ENCODE results near the gene MFAP1. TPM values are rescaled to one million over a fixed set of nuclear protein-coding genes. Genes with fewer than 3 reads are reported as not detected.
A peak's percentile ranks its signal among the peaks of the same experiment; 100 is the strongest.
"Not testable (repeated sequence)": the region's sequence is repeated elsewhere in the genome, so short reads cannot be mapped to it uniquely, and the experiment has no call there.

Gene MFAP1
- 10 to 100 TPM; 16.6 to 17.7 TPM for total RNA-seq
- long read RNA-seq, donor 1, transcript MFAP1-201 (9 exons, 2,155 nt): major isoform, 9 of 10 reads
- long read RNA-seq, donor 1, partial matches to known transcripts: 1 of 10 reads
- long read RNA-seq, donor 1, other reads (novel, unspliced or antisense): 0 of 10 reads
- long read RNA-seq, donor 2, transcript MFAP1-201 (9 exons, 2,155 nt): major isoform, 74 of 79 reads
- long read RNA-seq, donor 2, partial matches to known transcripts: 3 of 79 reads
- long read RNA-seq, donor 2, other reads (novel, unspliced or antisense): 2 of 79 reads

GRCh38 chr15:43824302-43825246 is at the start of gene MFAP1:
Gene MFAP1, minus strand, starts transcription at chr15:43824690. Its CDS starts 121 bp downstream, at chr15:43824569.
- intact Hi-C loops (cut with DNase I): no loop called here
- peak; percentile 97 for DNase-seq (ENCODE audit: low spot score)

GRCh38 chr15:43873651-43874050 is 49.2 kb upstream of the MFAP1 start:
- peak; percentile 40 for DNase-seq (ENCODE audit: low spot score)
- intact Hi-C loops (cut with DNase I): no loop called here

GRCh38 chr15:43872416-43873020 is 48.0 kb upstream of the MFAP1 start:
- peak; percentile 28 for DNase-seq (ENCODE audit: low spot score)

GRCh38 chr15:43871835-43872234 is 47.3 kb upstream of the MFAP1 start:
- intact Hi-C loops (cut with DNase I): no loop called here
- no peak for DNase-seq (ENCODE audit: low spot score)

More at GRCh38 chr15:43872416-43873020, 48.0 kb upstream of the MFAP1 start:
- intact Hi-C loops (cut with DNase I): no loop called here

- no peak for DNase-seq (ENCODE audit: low spot score)
- intact Hi-C loops (cut with DNase I): no loop called here
Measured at GRCh38 chr15:43868406-43868805, 43.9 kb upstream of the MFAP1 start.

GRCh38 chr15:43867096-43867495 is 42.6 kb upstream of the MFAP1 start:
- peak; percentile 62 for DNase-seq (ENCODE audit: low spot score)
- intact Hi-C loops (cut with DNase I): no loop called here

GRCh38 chr15:43866636-43867035 is 42.1 kb upstream of the MFAP1 start:
- peak; percentile 46 for DNase-seq (ENCODE audit: low spot score)
- intact Hi-C loops (cut with DNase I): not testable (repeated sequence)

GRCh38 chr15:43859546-43859945 is 35.1 kb upstream of the MFAP1 start:
- no peak for DNase-seq (ENCODE audit: low spot score)
- intact Hi-C loops (cut with DNase I): no loop called here

- intact Hi-C loops (cut with DNase I): no loop called here
- no peak for DNase-seq (ENCODE audit: low spot score)
Measured at GRCh38 chr15:43854801-43855200, 30.3 kb upstream of the MFAP1 start.

- DNase-seq (ENCODE audit: low spot score): no peak
- intact Hi-C loops (cut with DNase I): no loop called here
Measured at GRCh38 chr15:43852607-43853006, 28.1 kb upstream of the MFAP1 start.

- DNase-seq (ENCODE audit: low spot score): no peak
- intact Hi-C loops (cut with DNase I): no loop called here
Measured at GRCh38 chr15:43851251-43851650, 26.8 kb upstream of the MFAP1 start.

- DNase-seq (ENCODE audit: low spot score): no peak
- intact Hi-C loops (cut with DNase I): no loop called here
Measured at GRCh38 chr15:43845421-43845820, 20.9 kb upstream of the MFAP1 start.

- intact Hi-C loops (cut with DNase I); DNase-seq (ENCODE audit: low spot score): not testable (repeated sequence)
Measured at GRCh38 chr15:43832485-43832884, 8.0 kb upstream of the MFAP1 start.

GRCh38 chr15:43831519-43832052 is 7.1 kb upstream of the MFAP1 start:
- intact Hi-C loops (cut with DNase I); DNase-seq (ENCODE audit: low spot score): not testable (repeated sequence)

- intact Hi-C loops (cut with DNase I); DNase-seq (ENCODE audit: low spot score): not testable (repeated sequence)
Measured at GRCh38 chr15:43830691-43831275, 6.3 kb upstream of the MFAP1 start.

GRCh38 chr15:43829951-43830540 is 5.6 kb upstream of the MFAP1 start:
- DNase-seq (ENCODE audit: low spot score); intact Hi-C loops (cut with DNase I): not testable (repeated sequence)

- intact Hi-C loops (cut with DNase I): no loop called here
- no peak for DNase-seq (ENCODE audit: low spot score)
Measured at GRCh38 chr15:43828061-43828657, 3.7 kb upstream of the MFAP1 start.

- peak; percentile 95 for DNase-seq (ENCODE audit: low spot score)
- intact Hi-C loops (cut with DNase I): no loop called here
Measured at GRCh38 chr15:43826508-43827341, 2.2 kb upstream of the MFAP1 start, which contains the start of gene WDR76. Gene WDR76, plus strand, starts transcription at chr15:43827002. Its CDS starts 31 bp downstream, at chr15:43827033.

All from posterior vena cava (tissue), 2 donors.